AG09319 (cell line): ENCODE results near the gene CD33.
"Not testable (repeated sequence)": the region's sequence is repeated elsewhere in the genome, so short reads cannot be mapped to it uniquely, and the experiment has no call there.

Experiments used
- DNase-seq: peaks from one replicate; pipeline ENCODE4 v3.0.0-alpha.2; 2010; ENCODE audit warnings: low read depth; ENCODE audit errors: extremely low read depth
- CTCF ChIP-seq: IDR thresholded peaks from 2 replicates; pipeline ENCODE4 v1.5.1; 2011; ENCODE audit warnings: low read depth, mild to moderate bottlenecking, inconsistent platforms, low read length, moderate library complexity

Gene CD33

GRCh38 chr19:51210191-51210784 is 14.6 kb upstream of the CD33 start:
- no peak for DNase-seq

GRCh38 chr19:51210874-51211361 is 14.0 kb upstream of the CD33 start:
- DNase-seq = not testable (repeated sequence)

More at GRCh38 chr19:51210191-51210784, 14.6 kb upstream of the CD33 start:
- no peak for TF ChIP-seq CTCF

GRCh38 chr19:51211833-51212232 is 13.0 kb upstream of the CD33 start:
- no peak for DNase-seq

GRCh38 chr19:51219307-51219706 is 5.6 kb upstream of the CD33 start:
- DNase-seq = no peak
- TF ChIP-seq CTCF = no peak

More at GRCh38 chr19:51211833-51212232, 13.0 kb upstream of the CD33 start:
- TF ChIP-seq CTCF = no peak

- no peak for DNase-seq
- no peak for TF ChIP-seq CTCF
Measured at GRCh38 chr19:51219971-51220370, 4.9 kb upstream of the CD33 start.

GRCh38 chr19:51220996-51221395 is 3.9 kb upstream of the CD33 start:
- DNase-seq = no peak
- no peak for TF ChIP-seq CTCF

GRCh38 chr19:51224163-51224641 is 678 bp upstream of the CD33 start:
- no peak for TF ChIP-seq CTCF
- DNase-seq = no peak

GRCh38 chr19:51226067-51226466 is 1.2 kb downstream of the CD33 start:
- DNase-seq = no peak
- TF ChIP-seq CTCF = no peak
